Measurements from ENCODE around the gene RAET1G. TPM values are rescaled to one million over a fixed set of nuclear protein-coding genes. Genes with fewer than 3 reads are reported as not detected.
A peak's percentile ranks its signal among the peaks of the same experiment; 100 is the strongest.

The RAET1G gene
- total and polyA plus RNA-seq, 9 of the 15 experiments (the other 6 are each of a cell fraction or from before 2014, with no cell fraction given): 0.11 TPM; not detected in 8

- TF ChIP-seq E2F8 (IDR thresholded peaks at IDR 0.05; ENCODE audit: low read depth, partially characterized antibody): no peak
- TF ChIP-seq PURB (CRISPR knock-in tag; IDR thresholded peaks at IDR 0.05; ENCODE audit: low read depth): no peak
- peak; percentile 85; the same call in 1 of the 2 replicates for TF ChIP-seq FOSL1 (tag; conservative IDR thresholded peaks at IDR 0.05)
- TF ChIP-seq ZFPM2 (CRISPR knock-in tag; IDR thresholded peaks at IDR 0.05): no peak
- TF ChIP-seq RBM15 (IDR thresholded peaks at IDR 0.05; ENCODE audit: insufficient read depth, low read length): no peak
- no peak for TF ChIP-seq NELFE (IDR thresholded peaks at IDR 0.05; ENCODE audit: insufficient read depth, insufficient read length)
- no peak for TF ChIP-seq CEBPZ (IDR thresholded peaks at IDR 0.05; ENCODE audit: borderline replicate concordance, low read depth, low read length)
- no peak for TF ChIP-seq SLC30A9 (CRISPR knock-in tag; IDR thresholded peaks at IDR 0.05)
- TF ChIP-seq ETV6 (IDR thresholded peaks at IDR 0.05; ENCODE audit: borderline replicate concordance in 1 of 2, low read depth in 2 of 2, low read length in 1 of 2): no peak
- TF ChIP-seq ETV6 (CRISPR knock-in tag; IDR thresholded peaks at IDR 0.05; ENCODE audit: borderline replicate concordance): no peak
- TF ChIP-seq GATA2 (CRISPR knock-in tag; IDR thresholded peaks at IDR 0.05): no peak
- TF ChIP-seq ZNF639 (CRISPR knock-in tag; conservative IDR thresholded peaks at IDR 0.05 in 1 of 2, IDR thresholded peaks at IDR 0.05 in 1 of 2): peak in 1 of 2 experiments; percentile 58; a peak in 1 of 4 replicates
- no peak for TF ChIP-seq DDX20 (tag; IDR thresholded peaks at IDR 0.05; ENCODE audit: low read depth)
- TF ChIP-seq MCM5 (IDR thresholded peaks at IDR 0.05; ENCODE audit: low read depth): no peak
- TF ChIP-seq TRIM24 (IDR thresholded peaks at IDR 0.05): peak; percentile 36 to 76; a peak in 3 of 4 replicates
- no peak for TF ChIP-seq ZBTB49 (CRISPR knock-in tag; IDR thresholded peaks at IDR 0.05; ENCODE audit: borderline replicate concordance)
Observed at GRCh38 chr6:149963462-149964307, 40.8 kb upstream of the RAET1G start, which contains the start of gene ULBP1 (continued).
